ENCODE results near the gene VPS16. TPM values are rescaled to one million over a fixed set of nuclear protein-coding genes. Genes with fewer than 3 reads are reported as not detected.

Gene VPS16
- total and polyA plus RNA-seq, 2 of the 13 experiments (the other 11 are each of a cell fraction or from before 2014, with no cell fraction given), result 34.2 to 35.4 TPM

- H3K4me3 ChIP-seq (replicated peaks in 1 of 3; ENCODE audit: insufficient read depth in 1 of 3, low read depth in 2 of 3, low read length in 3 of 3), result no peak overlapping the region
- ATAC-seq (peak; percentile 80), FAIRE-seq (no peak), DNase-seq (ENCODE audit: low spot score) (no peak)
- H3K4me1 ChIP-seq (ENCODE audit: insufficient read depth, low read length), result peaks cover 13% of the 10 kb centered on the region; the same call in 1 of the 2 replicates
- H3K9me3 ChIP-seq (ENCODE audit: low read length), result 0 out of 2 replicates have a peak, but pooled peaks cover 5% of the 10 kb centered on the region
- H3K27ac ChIP-seq (ENCODE audit: extremely low read length, insufficient read depth, low read length), result no peak overlapping the region
- no peaks in the 10 kb centered on the region for H3K36me3 ChIP-seq (replicated peaks in 1 of 2; ENCODE audit: control insufficient read depth in 1 of 2, insufficient read depth in 2 of 2, low read length in 2 of 2)
- H4K20me1 ChIP-seq (ENCODE audit: insufficient read depth, low read length), result no peaks in the 10 kb centered on the region
- H3K4me2 ChIP-seq (ENCODE audit: low read depth, low read length), result no peak overlapping the region
- ChIA-PET CTCF (ENCODE audit: low intra/inter-chr PET ratio, low total read pairs) (interaction anchor here (1.7 kb wide), 1 partner anchor 35 kb away, joined by 11 read pairs; no protein-coding TSS in a partner anchor), POLR2A (no interaction called here)
- 15% methylated on average over 13 of the region's 20 CpGs for WGBS (ENCODE audit: low lambda C conversion rate)
- no peak overlapping the region for H2AFZ ChIP-seq (ENCODE audit: low read length)
- intact Hi-C loops (cut with micrococcal nuclease; ENCODE audit: unreplicated experiment), result loop anchor here (1.0 kb wide), 1 partner anchor 36 kb away; no protein-coding TSS in a partner anchor
- in situ Hi-C loops (cut with HindIII; ENCODE audit: extremely low pct_ligation_motif_present, low pct_unique_long_range_greater_than_20kb), result no loop called here
- no TSS peak for BruUV-seq (replicated peaks)
- no peaks in the 10 kb centered on the region for H3K79me2 ChIP-seq (ENCODE audit: insufficient read depth, low read length)
- no peak overlapping the region for H3K9ac ChIP-seq (ENCODE audit: insufficient read depth, low read depth, low read length)
- H3K27me3 ChIP-seq (ENCODE audit: control insufficient read depth in 1 of 2, insufficient read depth in 2 of 2, low read length in 2 of 2), result peaks cover 4 to 83% of the 10 kb centered on the region in 2 experiments
- TF ChIP-seq ZNF383 (CRISPR knock-in tag; IDR thresholded peaks at IDR 0.05; ENCODE audit: borderline replicate concordance), result no peak
- TF ChIP-seq ZNF800 (CRISPR knock-in tag; IDR thresholded peaks at IDR 0.05), result no peak
- peak; percentile 29; the same call in 1 of the 2 replicates for TF ChIP-seq ZNF768 (CRISPR knock-in tag; IDR thresholded peaks at IDR 0.05)
- TF ChIP-seq ZBTB3 (CRISPR knock-in tag; IDR thresholded peaks at IDR 0.05; ENCODE audit: borderline replicate concordance, low read depth), result no peak
- TF ChIP-seq MYC (CRISPR knock-in tag; IDR thresholded peaks at IDR 0.05; ENCODE audit: borderline replicate concordance), result 0 out of 2 replicates have a peak, but pooled peaks have one; percentile 20
- TF ChIP-seq RAD21 (CRISPR knock-in tag; IDR thresholded peaks at IDR 0.05), result peak; percentile 49; the same call in 1 of the 2 replicates
- TF ChIP-seq ZNF263 (CRISPR knock-in tag; IDR thresholded peaks at IDR 0.05), result 0 out of 2 replicates have a peak, but pooled peaks have one; percentile 51
- TF ChIP-seq HNF1A (IDR thresholded peaks at IDR 0.05; ENCODE audit: low read depth), result no peak
- TF ChIP-seq HNF1A (CRISPR knock-in tag; IDR thresholded peaks at IDR 0.05; ENCODE audit: borderline replicate concordance), result no peak
- no peak for TF ChIP-seq HNRNPLL (IDR thresholded peaks at IDR 0.05; ENCODE audit: low read depth, low read length, poor library complexity, severe bottlenecking)
- TF ChIP-seq CERS6 (CRISPR knock-in tag; IDR thresholded peaks at IDR 0.05), result no peak
- 0 out of 2 replicates have a peak, but pooled peaks have one; percentile 35 for TF ChIP-seq THAP7 (CRISPR knock-in tag; IDR thresholded peaks at IDR 0.05)
- TF ChIP-seq STAG1 (CRISPR knock-in tag; IDR thresholded peaks at IDR 0.05), result peak; percentile 70
- no peak for TF ChIP-seq RFX3 (CRISPR knock-in tag; IDR thresholded peaks at IDR 0.05)
These were observed 23.8 kb upstream of the VPS16 start for GRCh38 chr20:2816583-2817340.

All from HepG2 (cell line).